Mesenchymal stem cell (in vitro differentiated cells and primary cell): ENCODE results near the gene ANKFN1.

ENCODE experiments used
- DNase-seq: peaks from one replicate; pipeline ENCODE4 v3.0.0-alpha.2; 2013
- H2AFZ ChIP-seq: one replicate; pipeline ENCODE4 v1.6.1; 2013; ENCODE audit warnings: low read depth, mild to moderate bottlenecking, control low read depth, inconsistent platforms, low read length, moderate library complexity
- H2AK5ac ChIP-seq: 2 replicates; pipeline ENCODE4 v1.6.1; 2013; ENCODE audit warnings: low read length, moderate library complexity, mild to moderate bottlenecking, inconsistent platforms; ENCODE audit not compliant: severe bottlenecking
- H2BK120ac ChIP-seq: one replicate; pipeline ENCODE4 v1.6.1; 2013; ENCODE audit warnings: low read depth, mild to moderate bottlenecking, inconsistent platforms, low read length, moderate library complexity
- H2BK12ac ChIP-seq, 2 experiments: one replicate each; pipeline ENCODE4 v1.6.1; 2013; ENCODE audit warnings: inconsistent platforms in 2 of 2, low read length in 2 of 2, mild to moderate bottlenecking in 2 of 2, moderate library complexity in 2 of 2, control low read depth in 1 of 2
- H2BK15ac ChIP-seq: one replicate; pipeline ENCODE4 v1.6.1; 2013; ENCODE audit warnings: mild to moderate bottlenecking, low read depth, inconsistent platforms; ENCODE audit not compliant: poor library complexity, severe bottlenecking
- H2BK5ac ChIP-seq: 2 replicates; pipeline ENCODE4 v1.6.1; 2013; ENCODE audit warnings: low read depth, mild to moderate bottlenecking, low read length, control low read depth, inconsistent platforms; ENCODE audit not compliant: poor library complexity, severe bottlenecking
- H3K14ac ChIP-seq, 2 experiments: one replicate each; pipeline ENCODE4 v1.6.1; 2013; ENCODE audit warnings: inconsistent platforms in 2 of 2, low read length in 2 of 2, control low read depth in 1 of 2, mild to moderate bottlenecking in 1 of 2, moderate library complexity in 1 of 2
- H3K18ac ChIP-seq, 2 experiments: one replicate each; pipeline ENCODE4 v1.6.1; 2013; ENCODE audit warnings: inconsistent platforms in 2 of 2, low read length in 2 of 2, control low read depth in 1 of 2, low read depth in 1 of 2, mild to moderate bottlenecking in 1 of 2
- H3K23ac ChIP-seq, 2 experiments: one replicate each; pipeline ENCODE4 v1.6.1; 2013; ENCODE audit warnings: inconsistent platforms in 2 of 2, low read length in 2 of 2, mild to moderate bottlenecking in 2 of 2, moderate library complexity in 2 of 2, control low read depth in 1 of 2
- H3K27ac ChIP-seq: 2 replicates; pipeline ENCODE4 v1.5.1; 2013; ENCODE audit warnings: mild to moderate bottlenecking, moderate library complexity, low read length, control low read depth, inconsistent platforms; ENCODE audit not compliant: poor library complexity, severe bottlenecking
- H3K27me3 ChIP-seq, 2 experiments: 2 replicates each; pipeline versions ENCODE4 v1.6.1 to v1.7.0; 2013; ENCODE audit warnings: low read length in 2 of 2, mild to moderate bottlenecking in 2 of 2, moderate library complexity in 2 of 2, control low read depth in 1 of 2, inconsistent platforms in 1 of 2; ENCODE audit not compliant: control insufficient read depth in 1 of 2, insufficient read depth in 1 of 2
- H3K36me3 ChIP-seq, 2 experiments: 2 replicates each; pipeline versions ENCODE4 v1.6.1 to v1.7.0; 2013; ENCODE audit warnings: low read length in 2 of 2, control low read depth in 1 of 2, inconsistent platforms in 1 of 2, low read depth in 1 of 2, mild to moderate bottlenecking in 1 of 2; ENCODE audit not compliant: insufficient read depth in 2 of 2, control insufficient read depth in 1 of 2
- H3K4ac ChIP-seq, 2 experiments: one replicate each; pipeline ENCODE4 v1.6.1; 2013; ENCODE audit warnings: inconsistent platforms in 2 of 2, low read length in 2 of 2, mild to moderate bottlenecking in 2 of 2, moderate library complexity in 2 of 2, control low read depth in 1 of 2, low read depth in 1 of 2
- H3K4me1 ChIP-seq: 2 replicates; pipeline ENCODE4 v1.6.1; 2013; ENCODE audit warnings: low read depth, low read length, control low read depth; ENCODE audit not compliant: control insufficient read depth, insufficient read depth
- H3K4me2 ChIP-seq: 2 replicates; pipeline ENCODE4 v1.6.1; 2013; ENCODE audit warnings: low read length, mild to moderate bottlenecking, inconsistent platforms; ENCODE audit not compliant: poor library complexity, severe bottlenecking
- H3K4me3 ChIP-seq, 2 experiments: 2 replicates each; pipeline versions ENCODE4 v1.5.1 to v1.7.0; 2013; ENCODE audit warnings: low read length in 2 of 2, mild to moderate bottlenecking in 2 of 2, control low read depth in 1 of 2, low read depth in 1 of 2; ENCODE audit not compliant: insufficient read depth in 1 of 2
- H3K79me1 ChIP-seq: replicated peaks from 2 replicates; pipeline ENCODE4 v1.6.1; 2013; ENCODE audit warnings: mild to moderate bottlenecking, control low read depth, low read length, inconsistent platforms; ENCODE audit not compliant: poor library complexity, severe bottlenecking
- H3K9ac ChIP-seq: 2 replicates; pipeline ENCODE4 v1.7.0; 2013; ENCODE audit warnings: mild to moderate bottlenecking, low read length, moderate library complexity
- H3K9me3 ChIP-seq: 2 replicates; pipeline ENCODE4 v1.7.0; 2013; ENCODE audit warnings: mild to moderate bottlenecking, low read length; ENCODE audit not compliant: control insufficient read depth
- H4K8ac ChIP-seq: one replicate; pipeline ENCODE4 v1.6.1; 2013; ENCODE audit warnings: inconsistent platforms, mild to moderate bottlenecking, low read length, moderate library complexity
- H4K91ac ChIP-seq: one replicate; pipeline ENCODE4 v1.6.1; 2013; ENCODE audit warnings: mild to moderate bottlenecking, low read length, inconsistent platforms
- WGBS: methylation state at CpG from one replicate; pipeline ENCODE4 v1.1.7; 2013; ENCODE audit warnings: mixed read lengths; 5-methylcytosine and 5-hydroxymethylcytosine counted together

The ANKFN1 gene

DNA sequence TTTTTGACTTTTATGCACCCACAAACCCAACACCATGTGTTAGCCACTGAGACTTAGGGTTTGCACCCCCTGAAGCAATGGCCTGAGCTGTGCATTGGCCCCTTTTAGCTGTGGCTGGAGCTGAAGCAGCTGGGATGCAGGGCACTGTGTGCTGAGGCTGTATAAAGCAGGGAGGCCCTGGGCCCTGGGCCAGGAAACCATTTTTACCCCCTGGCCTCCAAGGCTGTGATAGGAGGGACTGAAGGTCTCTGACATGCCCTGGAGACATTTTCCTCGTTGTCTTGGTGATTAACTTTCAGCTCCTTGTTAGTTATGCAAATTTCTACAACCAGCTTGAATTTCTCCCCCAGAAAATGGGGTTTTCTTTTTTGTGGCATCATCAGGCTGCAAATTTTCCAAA, 6.7 kb upstream of the ANKFN1 start:
- no peaks in the 10 kb centered on the region for H3K4me1 ChIP-seq

DNA sequence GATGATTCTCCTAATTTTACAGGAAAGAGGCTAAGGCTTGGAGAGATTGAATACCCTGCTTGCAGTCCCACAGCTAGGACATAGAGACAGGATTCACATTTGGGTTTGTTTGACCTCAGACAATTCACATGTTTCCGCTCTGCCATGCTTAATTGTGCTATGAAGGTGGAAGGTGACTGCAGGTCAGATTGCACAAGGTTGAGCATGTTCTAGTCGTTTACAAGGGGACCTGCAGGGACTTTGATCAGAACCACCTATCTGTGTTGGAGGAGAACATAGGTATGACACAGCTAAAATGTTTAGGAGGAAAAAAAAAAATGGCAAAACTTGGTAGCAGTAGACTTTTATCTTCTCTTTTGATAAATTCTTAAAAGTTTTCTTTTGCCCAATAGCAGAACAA, 4.9 kb upstream of the ANKFN1 start:
- Histone ChIP-seq H2BK12ac (no peak overlapping the region), H4K8ac (no peak overlapping the region), H3K27ac (no peak overlapping the region), H2BK5ac (no peak overlapping the region), H3K4me2 (no peak overlapping the region), H3K9ac (no peak overlapping the region), H2BK120ac (no peak overlapping the region), H3K18ac (no peak overlapping the region), H3K4me1 (no peaks in the 10 kb centered on the region), H3K4me3 (no peak overlapping the region), H3K27me3 (no peaks in the 10 kb centered on the region), H2AK5ac (no peak overlapping the region), H3K79me1 (no peaks in the 10 kb centered on the region), H3K23ac (no peak overlapping the region), H2BK15ac (no peak overlapping the region), H3K4ac (no peak overlapping the region), H3K36me3 (no peaks in the 10 kb centered on the region), H2AFZ (no peak overlapping the region), H4K91ac (no peak overlapping the region), H3K9me3 (no peaks in the 10 kb centered on the region), H3K14ac (no peak overlapping the region)
- DNase-seq: no peak
- WGBS: 67% methylated on average over 2 of the region's 2 CpGs

More for the DNA sequence above, 6.7 kb upstream of the ANKFN1 start:
- Histone ChIP-seq H3K27me3 (no peaks in the 10 kb centered on the region), H3K36me3 (no peaks in the 10 kb centered on the region), H2AK5ac (no peak overlapping the region), H4K8ac (no peak overlapping the region), H2BK12ac (no peak overlapping the region), H3K79me1 (no peaks in the 10 kb centered on the region), H2AFZ (no peak overlapping the region), H3K4me2 (no peak overlapping the region), H3K18ac (no peak overlapping the region), H3K14ac (no peak overlapping the region), H3K27ac (no peak overlapping the region), H2BK120ac (no peak overlapping the region), H3K9me3 (no peaks in the 10 kb centered on the region), H3K4ac (no peak overlapping the region), H4K91ac (no peak overlapping the region), H2BK15ac (no peak overlapping the region), H3K9ac (no peak overlapping the region), H3K23ac (no peak overlapping the region), H3K4me3 (no peak overlapping the region), H2BK5ac (no peak overlapping the region)
- DNase-seq: no peak
- 31% methylated on average over 1 of the region's 1 CpG for WGBS

DNA sequence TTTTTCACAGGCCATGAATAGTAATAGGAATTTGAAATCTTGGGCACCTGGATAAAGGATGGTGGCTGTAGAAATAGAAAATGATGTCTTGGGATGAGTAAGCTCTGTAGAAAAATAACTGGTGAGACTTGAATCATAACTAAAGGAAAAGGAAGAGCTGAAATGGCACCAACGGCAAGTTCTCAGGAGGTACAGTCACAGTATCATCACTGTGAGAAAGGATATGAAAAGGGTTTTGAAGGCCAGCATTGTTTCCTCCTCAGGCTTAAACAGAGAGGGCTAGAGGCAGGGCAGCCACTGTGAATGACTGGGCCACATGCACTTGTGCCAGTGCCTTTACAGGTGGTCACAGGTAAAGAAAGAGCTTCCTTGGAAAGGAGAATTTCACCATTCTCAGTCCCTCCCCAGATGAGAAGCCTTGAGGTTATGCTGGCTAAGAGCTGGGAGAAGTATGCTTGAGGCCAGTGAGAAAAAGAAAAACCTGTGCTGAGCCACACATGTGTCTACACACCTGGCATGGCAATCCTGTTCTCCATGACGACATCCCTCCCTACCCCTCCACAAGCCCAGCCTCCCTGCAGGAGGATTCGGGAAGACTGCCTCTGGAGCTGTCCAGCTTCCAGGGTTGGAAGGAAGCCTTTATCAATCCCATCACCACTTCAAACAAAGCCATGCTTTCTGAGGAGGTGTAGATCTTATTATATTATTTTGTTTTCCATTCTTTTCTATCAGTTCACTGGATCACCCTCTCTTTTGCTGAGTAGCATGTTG, 3.8 kb upstream of the ANKFN1 start:
- Histone ChIP-seq H3K4me2 (no peak overlapping the region), H2AFZ (no peak overlapping the region), H3K36me3 (no peaks in the 10 kb centered on the region), H3K4me1 (no peaks in the 10 kb centered on the region), H3K9ac (no peak overlapping the region), H3K14ac (no peak overlapping the region), H3K23ac (no peak overlapping the region), H3K79me1 (no peaks in the 10 kb centered on the region), H3K27ac (no peak overlapping the region), H2AK5ac (no peak overlapping the region), H3K9me3 (no peaks in the 10 kb centered on the region), H3K27me3 (no peaks in the 10 kb centered on the region), H3K4me3 (no peak overlapping the region), H2BK120ac (no peak overlapping the region), H4K91ac (no peak overlapping the region), H2BK12ac (no peak overlapping the region), H4K8ac (no peak overlapping the region), H2BK15ac (no peak overlapping the region), H3K4ac (no peak overlapping the region), H2BK5ac (no peak overlapping the region), H3K18ac (no peak overlapping the region)
- no peak for DNase-seq
- WGBS: 45% methylated on average over 3 of the region's 3 CpGs

DNA sequence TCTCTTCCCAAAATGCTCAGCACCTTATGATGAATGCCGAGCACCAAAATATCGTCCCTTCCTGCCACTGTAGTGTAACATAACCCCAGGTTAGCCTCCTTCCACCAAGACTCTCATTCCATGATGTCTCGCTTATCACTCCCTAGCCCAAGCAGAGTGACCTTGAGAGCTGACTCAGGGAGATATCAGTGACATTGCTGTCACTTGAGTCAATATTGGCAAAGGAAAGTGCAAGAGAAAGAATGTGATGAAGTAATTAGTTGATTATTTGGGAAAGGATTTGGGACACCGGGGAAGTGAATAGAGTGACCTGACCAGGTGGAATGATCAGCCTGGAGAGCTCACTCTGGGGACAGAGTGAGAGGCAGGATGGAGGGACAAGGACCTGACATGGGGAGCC, 2.6 kb upstream of the ANKFN1 start:
- Histone ChIP-seq H3K27ac (no peak overlapping the region), H2BK120ac (no peak overlapping the region), H2AFZ (no peak overlapping the region), H3K36me3 (no peaks in the 10 kb centered on the region), H3K18ac (no peak overlapping the region), H3K4me1 (no peaks in the 10 kb centered on the region), H3K27me3 (no peaks in the 10 kb centered on the region), H2BK12ac (no peak overlapping the region), H3K79me1 (no peaks in the 10 kb centered on the region), H3K4me3 (no peak overlapping the region), H3K23ac (no peak overlapping the region), H2BK5ac (no peak overlapping the region), H2AK5ac (no peak overlapping the region), H4K91ac (no peak overlapping the region), H2BK15ac (no peak overlapping the region), H3K9me3 (no peaks in the 10 kb centered on the region), H4K8ac (no peak overlapping the region), H3K4me2 (no peak overlapping the region), H3K4ac (no peak overlapping the region), H3K9ac (no peak overlapping the region), H3K14ac (no peak overlapping the region)
- no peak for DNase-seq
- 84% methylated on average over 3 of the region's 4 CpGs for WGBS
